ENCODE results near the gene PIK3IP1. TPM values are rescaled to one million over a fixed set of nuclear protein-coding genes. Genes with fewer than 3 reads are reported as not detected.

Gene PIK3IP1
- total and polyA plus RNA-seq, 2 of the 8 experiments (the other 6 are each of a cell fraction or from before 2014, with no cell fraction given): 1.00 to 1.3 TPM

DNA sequence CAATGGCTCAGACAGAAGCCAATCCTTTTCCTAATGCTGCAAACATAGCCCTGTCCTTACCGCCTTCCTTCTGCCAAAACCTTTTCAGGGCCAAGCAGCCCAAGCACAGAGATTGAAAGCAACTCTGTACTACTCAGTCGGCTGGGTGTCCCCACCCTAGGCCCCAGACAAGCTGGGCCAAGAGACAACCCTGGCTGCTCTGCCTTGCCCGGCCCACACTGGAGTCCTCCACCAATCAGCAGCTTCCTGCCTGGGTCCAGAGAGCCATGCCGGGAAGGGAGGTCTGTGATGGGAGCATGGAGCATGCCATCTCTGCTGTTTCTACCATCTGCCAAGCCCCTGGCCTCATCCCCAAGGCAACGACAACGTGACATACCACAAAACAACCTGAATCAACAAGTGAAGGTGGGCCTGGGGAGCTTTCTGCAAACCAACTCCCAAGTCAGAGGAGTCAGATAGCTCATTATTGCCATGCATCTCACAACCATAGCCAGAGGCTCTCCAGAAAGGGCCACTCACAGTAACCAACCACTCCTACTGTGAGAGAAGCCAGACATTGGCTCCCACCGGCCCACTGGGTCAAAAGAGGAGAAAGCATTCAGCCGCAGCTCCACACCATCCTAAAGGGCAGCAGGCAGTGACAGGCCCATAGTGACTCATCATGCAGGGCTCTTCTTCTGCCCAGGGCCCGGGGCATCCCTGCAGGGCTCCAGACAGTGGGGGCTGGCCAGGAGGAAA is 35.7 kb upstream of the PIK3IP1 start:
- CTCF ChIA-PET (ENCODE audit: partially characterized antibody): interaction anchor here (0.7 to 3.5 kb wide), 4 partner anchors 10 to 56 kb away, joined by 3 to 17 read pairs (median 4); no protein-coding TSS in a partner anchor
- no peak overlapping the region for H2BK120ac ChIP-seq (replicated peaks; ENCODE audit: low read depth, low read length)
- H4K91ac ChIP-seq (replicated peaks; ENCODE audit: insufficient read length, low read length): no peak overlapping the region
- H4K5ac ChIP-seq (ENCODE audit: insufficient read length, low read depth, low read length): no peak overlapping the region
- no peak overlapping the region for H3K4me3 ChIP-seq (ENCODE audit: extremely low read depth in 1 of 4, insufficient read depth in 2 of 4, low read depth in 3 of 4, low read length in 4 of 4)
- H3K36me3 ChIP-seq (ENCODE audit: control insufficient read depth in 2 of 4, insufficient read depth in 4 of 4, low read length in 3 of 4): peaks cover 45 to 68% (median 57%) of the 10 kb centered on the region in 4 experiments
- H2BK12ac ChIP-seq (ENCODE audit: low read depth, low read length): no peak overlapping the region
- H3K56ac ChIP-seq (replicated peaks; ENCODE audit: insufficient read length, low read depth, low read length): no peak overlapping the region
- no peak overlapping the region for H2BK15ac ChIP-seq (ENCODE audit: low read length)
- 87% methylated on average over 9 of the region's 9 CpGs; no CpG with 5 or more reads in 1 of the 2 experiments for WGBS, 2 experiments (ENCODE audit: extremely low coverage in 1 of 2, insufficient coverage in 1 of 2, insufficient read length in 1 of 2, insufficient replicate concordance in 2 of 2, low coverage in 1 of 2, low lambda C conversion rate in 2 of 2, missing lambda C conversion rate in 1 of 2)
- H3K27me3 ChIP-seq (replicated peaks in 1 of 4; ENCODE audit: control insufficient read depth in 3 of 4, extremely low read depth in 1 of 4, insufficient read depth in 3 of 4, low read length in 3 of 4): no peaks in the 10 kb centered on the region
- H2BK5ac ChIP-seq (ENCODE audit: low read depth, low read length): no peak overlapping the region; the same call in 1 of the 2 replicates
- H3K27ac ChIP-seq (ENCODE audit: low read depth, low read length): no peak overlapping the region
- no peak overlapping the region for H3K4me2 ChIP-seq (ENCODE audit: insufficient read depth in 1 of 2, low read depth in 2 of 2, low read length in 2 of 2)
- H3K18ac ChIP-seq (ENCODE audit: extremely low read depth, low read length): no peak overlapping the region; the same call in 1 of the 2 replicates
- FAIRE-seq: no peak
- H2AFZ ChIP-seq (ENCODE audit: low read length): no peak overlapping the region
- no peak overlapping the region for H3K14ac ChIP-seq (ENCODE audit: insufficient read length)
- H3K4me1 ChIP-seq (replicated peaks in 1 of 4; ENCODE audit: control insufficient read depth in 3 of 4, insufficient read depth in 4 of 4, low read length in 3 of 4): no peaks in the 10 kb centered on the region; a peak in 1 of 7 replicates
- H4K8ac ChIP-seq (ENCODE audit: extremely low read depth, insufficient read depth, low read length): no peak overlapping the region
- H3K9ac ChIP-seq (replicated peaks in 1 of 4; ENCODE audit: extremely low read depth in 1 of 4, low read depth in 3 of 4, low read length in 3 of 4): no peak overlapping the region
- H2BK20ac ChIP-seq (ENCODE audit: low read length): no peak overlapping the region
- no peak overlapping the region for H3K23ac ChIP-seq (ENCODE audit: insufficient read length)
- peaks cover 12% of the 10 kb centered on the region for H3K79me1 ChIP-seq (ENCODE audit: low read depth, low read length)
- peaks cover 6 to 23% of the 10 kb centered on the region in 2 experiments for H4K20me1 ChIP-seq (replicated peaks in 1 of 2; ENCODE audit: control insufficient read depth in 1 of 2, insufficient read depth in 2 of 2, low read length in 2 of 2)
- no peak for TF ChIP-seq RNF2 (IDR thresholded peaks at IDR 0.05; ENCODE audit: borderline replicate concordance, low read depth, low read length, missing control alignments, poor library complexity, severe bottlenecking)
- H3K9me3 ChIP-seq (ENCODE audit: insufficient read depth in 2 of 2, low read depth in 1 of 2, low read length in 1 of 2): no peaks in the 10 kb centered on the region
- no peak overlapping the region for H3K4ac ChIP-seq (replicated peaks; ENCODE audit: insufficient read length, low read depth, low read length)
- no peak overlapping the region for H2AK5ac ChIP-seq (ENCODE audit: low read depth, low read length)
- POLR2A ChIA-PET (ENCODE audit: partially characterized antibody): interaction anchor here (0.5 to 10.7 kb wide), 3 partner anchors 9 to 144 kb away, joined by 4 to 116 read pairs (median 4); no protein-coding TSS in a partner anchor
- H3K79me2 ChIP-seq (ENCODE audit: control insufficient read depth in 1 of 2, insufficient read depth in 2 of 2, low read length in 2 of 2): peaks cover 0 to 26% of the 10 kb centered on the region in 2 experiments; a peak in 2 of 4 replicates
- no peak for DNase-seq (ENCODE audit: low read depth in 1 of 2, low spot score in 2 of 2)
- H3K23me2 ChIP-seq (ENCODE audit: low read depth, low read length): no peaks in the 10 kb centered on the region
